Stimulated activated CD8-positive, alpha-beta memory T cell treated with anti-CD3 and anti-CD28 coated beads, Interleukin-12 subunit alpha, Interleukin-12 subunit beta, amount 100 ng/mL, for 24 hours (primary cell): ENCODE measurements around the gene MSH3.
"Not testable (repeated sequence)": the region's sequence is repeated elsewhere in the genome, so short reads cannot be mapped to it uniquely, and the experiment has no call there.

ENCODE experiments used
- DNase-seq: peaks from one replicate; pipeline ENCODE4 v3.0.0-alpha.2; 2020; ENCODE audit errors: extremely low read depth

The MSH3 gene

GRCh38 chr5:80706835-80707447, 52.5 kb downstream of the MSH3 start:
- no peak for DNase-seq

GRCh38 chr5:80707645-80708044, 53.2 kb downstream of the MSH3 start:
- no peak for DNase-seq

- DNase-seq, result no peak
Measured at GRCh38 chr5:80711216-80711615, 56.8 kb downstream of the MSH3 start.

GRCh38 chr5:80711938-80712337, 57.5 kb downstream of the MSH3 start:
- DNase-seq, result no peak

GRCh38 chr5:80712919-80713318, 58.5 kb downstream of the MSH3 start:
- DNase-seq, result no peak

- no peak for DNase-seq
Measured at GRCh38 chr5:80713631-80714030, 59.2 kb downstream of the MSH3 start.

- DNase-seq, result no peak
Measured at GRCh38 chr5:80714570-80715298, 60.3 kb downstream of the MSH3 start.

GRCh38 chr5:80715887-80716286, 61.4 kb downstream of the MSH3 start:
- DNase-seq, result no peak

- DNase-seq, result no peak
Measured at GRCh38 chr5:80720181-80720580, 65.7 kb downstream of the MSH3 start.

GRCh38 chr5:80722916-80723315, 68.5 kb downstream of the MSH3 start:
- DNase-seq, result no peak

GRCh38 chr5:80725446-80725845, 71.0 kb downstream of the MSH3 start:
- DNase-seq, result no peak

- DNase-seq, result no peak
Measured at GRCh38 chr5:80736730-80737129, 82.3 kb downstream of the MSH3 start.

- DNase-seq, result no peak
Measured at GRCh38 chr5:80738466-80738865, 84.0 kb downstream of the MSH3 start.

- DNase-seq, result no peak
Measured at GRCh38 chr5:80739057-80739456, 84.6 kb downstream of the MSH3 start.

GRCh38 chr5:80739496-80739895, 85.0 kb downstream of the MSH3 start:
- no peak for DNase-seq

- DNase-seq, result no peak
Measured at GRCh38 chr5:80739898-80740297, 85.4 kb downstream of the MSH3 start.

- not testable (repeated sequence) for DNase-seq
Measured at GRCh38 chr5:80740488-80740887, 86.0 kb downstream of the MSH3 start.

GRCh38 chr5:80740999-80741398, 86.5 kb downstream of the MSH3 start:
- DNase-seq, result no peak

- DNase-seq, result no peak
Measured at GRCh38 chr5:80744149-80744548, 89.7 kb downstream of the MSH3 start.

- DNase-seq, result no peak
Measured at GRCh38 chr5:80745490-80745889, 91.0 kb downstream of the MSH3 start.

- DNase-seq, result no peak
Measured at GRCh38 chr5:80747922-80748321, 93.5 kb downstream of the MSH3 start.

- DNase-seq, result no peak
Measured at GRCh38 chr5:80752427-80752826, 98.0 kb downstream of the MSH3 start.

- DNase-seq, result no peak
Measured at GRCh38 chr5:80753712-80754111, 99.3 kb downstream of the MSH3 start.

- DNase-seq, result no peak
Measured at GRCh38 chr5:80754900-80755299, 100.4 kb downstream of the MSH3 start.
